Gastroesophageal sphincter (tissue), 4 donors: ENCODE results near the gene STX4. TPM values are rescaled to one million over a fixed set of nuclear protein-coding genes. Genes with fewer than 3 reads are reported as not detected.

ENCODE experiments used
- ATAC-seq: fragments of 150-250 bp; one replicate; pipeline ENCODE4 v1.9.1; 2016; ENCODE audit warnings: mild to moderate bottlenecking, moderate library complexity
- H3K27ac ChIP-seq, 4 donors: fragments of 200-600 bp; sonication (generic) in 3 of 4; 1 replicate in 3 of 4; 2 replicates in 1 of 4; pipeline ENCODE4 v1.5.1; 2016 to 2019
- H3K27me3 ChIP-seq: fragments of 200-600 bp; sonication (generic); one replicate; pipeline ENCODE4 v1.5.1; 2019
- H3K36me3 ChIP-seq, 2 donors: fragments of 200-600 bp; sonication (generic); one replicate each; pipeline ENCODE4 v1.5.1; 2019; ENCODE audit warnings: control low read depth in 1 of 2
- H3K4me1 ChIP-seq, 3 donors: fragments of 200-600 bp; sonication (generic); 1 replicate in 2 of 3; 2 replicates in 1 of 3; pipeline ENCODE4 v1.5.1; 2016 to 2019; ENCODE audit warnings: control low read depth in 2 of 3
- H3K4me3 ChIP-seq, 2 donors: fragments of 200-600 bp; sonication (generic); one replicate each; pipeline ENCODE4 v1.5.1; 2019; ENCODE audit warnings: mild to moderate bottlenecking in 1 of 2, moderate library complexity in 1 of 2
- H3K9me3 ChIP-seq, 3 donors: fragments of 200-600 bp; sonication (generic); one replicate each; pipeline ENCODE4 v1.5.1; 2017 to 2019; ENCODE audit warnings: control low read depth in 2 of 3
- EP300 ChIP-seq: sonication (generic); formaldehyde crosslinking; IDR thresholded peaks from one replicate; pipeline ENCODE4 v1.6.1; 2017; ENCODE audit warnings: antibody characterized with exemption, mild to moderate bottlenecking
- POLR2A ChIP-seq, 2 donors: fragments of 450-650 bp; IDR thresholded peaks; one replicate each; pipeline ENCODE4 v1.6.1; 2017; ENCODE audit warnings: antibody characterized with exemption in 2 of 2, mild to moderate bottlenecking in 2 of 2, moderate library complexity in 1 of 2
- POLR2AphosphoS5 ChIP-seq: sonication (generic); formaldehyde crosslinking; IDR thresholded peaks from one replicate; pipeline ENCODE4 v1.6.1; 2017; ENCODE audit warnings: antibody characterized with exemption
- WGBS, 2 donors: methylation state at CpG; one replicate each; pipeline ENCODE4 v1.1.5; 2018; ENCODE audit warnings: low coverage in 1 of 2; 5-methylcytosine and 5-hydroxymethylcytosine counted together
- total RNA-seq, 4 donors: library from RNA; depleted of rRNA; stranded (reverse); fragments of >200 nt; gene quantifications; one replicate each; pipeline ENCODE4 v1.1.0, GENCODE V29; 2016
- TF ChIP-seq, protein P1 (sequence below), 4 experiments: fragments of 200-600 bp in 2 of 4; fragments of 450-650 bp in 2 of 4; sonication (generic) in 1 of 4; IDR thresholded peaks; one replicate each; pipeline ENCODE4 v1.5.1; 2017 to 2019; ENCODE audit warnings: antibody characterized with exemption in 4 of 4, mild to moderate bottlenecking in 2 of 4, moderate library complexity in 2 of 4

Gene STX4
- total RNA-seq, 4 donors from 2014 or later: 32.2 to 40.6 (median 37.2) TPM

DNA sequence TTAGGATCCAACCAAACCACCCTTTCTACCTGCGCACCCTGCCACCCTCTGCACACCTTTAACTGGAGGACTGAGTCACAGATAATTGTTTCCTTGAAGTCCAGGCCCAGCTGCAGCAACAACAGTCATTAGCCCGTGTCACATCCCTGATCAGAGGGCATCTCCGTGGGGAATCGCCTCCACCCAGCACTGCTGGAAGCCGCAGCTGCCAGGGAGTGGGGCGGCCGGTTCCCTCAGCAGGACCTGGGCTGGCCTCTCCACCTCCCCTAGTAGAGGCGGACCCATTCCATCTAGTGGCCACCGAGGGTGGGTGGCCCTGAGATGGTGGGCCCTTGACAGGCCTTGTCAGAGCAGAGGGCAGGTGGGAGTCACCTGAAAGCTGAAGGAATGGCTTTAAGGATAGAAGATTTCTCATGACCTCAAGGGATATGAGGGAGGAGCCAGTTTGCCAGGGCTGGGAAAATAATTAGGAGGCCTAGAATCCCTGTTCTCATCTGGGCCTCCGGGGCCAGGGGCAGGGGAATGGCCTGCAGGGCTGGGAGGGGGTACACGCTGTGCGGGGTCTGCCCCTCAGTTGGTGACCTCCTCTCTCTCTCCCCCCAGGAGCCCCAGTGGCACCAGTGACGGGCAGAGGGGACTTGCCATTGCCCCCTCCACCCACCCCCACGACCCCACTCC, 49.1 kb downstream of the STX4 start:
- H3K27ac ChIP-seq: no peak overlapping the region
- ATAC-seq: no peak
- TF ChIP-seq EP300: no peak
- TF ChIP-seq, protein P1, sequence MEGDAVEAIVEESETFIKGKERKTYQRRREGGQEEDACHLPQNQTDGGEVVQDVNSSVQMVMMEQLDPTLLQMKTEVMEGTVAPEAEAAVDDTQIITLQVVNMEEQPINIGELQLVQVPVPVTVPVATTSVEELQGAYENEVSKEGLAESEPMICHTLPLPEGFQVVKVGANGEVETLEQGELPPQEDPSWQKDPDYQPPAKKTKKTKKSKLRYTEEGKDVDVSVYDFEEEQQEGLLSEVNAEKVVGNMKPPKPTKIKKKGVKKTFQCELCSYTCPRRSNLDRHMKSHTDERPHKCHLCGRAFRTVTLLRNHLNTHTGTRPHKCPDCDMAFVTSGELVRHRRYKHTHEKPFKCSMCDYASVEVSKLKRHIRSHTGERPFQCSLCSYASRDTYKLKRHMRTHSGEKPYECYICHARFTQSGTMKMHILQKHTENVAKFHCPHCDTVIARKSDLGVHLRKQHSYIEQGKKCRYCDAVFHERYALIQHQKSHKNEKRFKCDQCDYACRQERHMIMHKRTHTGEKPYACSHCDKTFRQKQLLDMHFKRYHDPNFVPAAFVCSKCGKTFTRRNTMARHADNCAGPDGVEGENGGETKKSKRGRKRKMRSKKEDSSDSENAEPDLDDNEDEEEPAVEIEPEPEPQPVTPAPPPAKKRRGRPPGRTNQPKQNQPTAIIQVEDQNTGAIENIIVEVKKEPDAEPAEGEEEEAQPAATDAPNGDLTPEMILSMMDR (IDR thresholded peaks at IDR 0.05): no peak
- no peak for TF ChIP-seq POLR2AphosphoS5
- no peak for TF ChIP-seq POLR2A (IDR thresholded peaks at IDR 0.05)
- peaks cover 0 to 25% (median 3%) of the 10 kb centered on the region in 3 donors for H3K4me1 ChIP-seq
- H3K36me3 ChIP-seq: peaks cover 0 to 100% of the 10 kb centered on the region in 2 donors
- H3K4me3 ChIP-seq: no peak overlapping the region
- H3K9me3 ChIP-seq: no peaks in the 10 kb centered on the region
- WGBS, 2 donors: 20 to 71% methylated on average over 1 to 6 of the region's 14 CpGs
- no peaks in the 10 kb centered on the region for H3K27me3 ChIP-seq

DNA sequence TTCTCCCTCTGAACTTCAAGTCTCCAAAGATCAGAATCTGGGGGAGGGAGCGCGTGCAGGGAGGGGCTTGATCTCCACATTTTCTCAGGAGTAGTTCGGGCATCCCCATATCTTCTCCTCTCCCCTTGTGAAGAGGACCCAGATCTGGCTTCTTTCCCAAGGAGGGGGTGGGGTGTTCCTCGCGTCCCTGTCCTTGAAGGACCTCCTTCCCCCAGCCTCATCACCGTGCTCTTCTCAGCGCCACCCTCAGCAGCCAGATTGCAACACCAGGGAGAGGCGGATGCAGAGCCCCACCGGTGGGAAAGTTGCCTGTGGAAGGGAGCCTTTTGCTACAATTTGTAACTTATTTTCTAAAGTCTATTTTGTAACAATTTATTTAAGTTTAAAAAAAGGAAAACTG, 49.7 kb downstream of the STX4 start:
- H3K27me3 ChIP-seq: no peaks in the 10 kb centered on the region
- 38 to 90% methylated on average over 2 to 7 of the region's 9 CpGs for WGBS, 2 donors
- H3K9me3 ChIP-seq: no peaks in the 10 kb centered on the region
- peaks cover 0 to 25% (median 3%) of the 10 kb centered on the region in 3 donors for H3K4me1 ChIP-seq
- no peak overlapping the region for H3K27ac ChIP-seq
- ATAC-seq: no peak
- TF ChIP-seq POLR2A (IDR thresholded peaks at IDR 0.05) (no peak), EP300 (no peak), POLR2AphosphoS5 (no peak)
- TF ChIP-seq, protein P1 (IDR thresholded peaks at IDR 0.05): no peak
- H3K4me3 ChIP-seq: no peak overlapping the region
- peaks cover 0 to 100% of the 10 kb centered on the region in 2 donors for H3K36me3 ChIP-seq

DNA sequence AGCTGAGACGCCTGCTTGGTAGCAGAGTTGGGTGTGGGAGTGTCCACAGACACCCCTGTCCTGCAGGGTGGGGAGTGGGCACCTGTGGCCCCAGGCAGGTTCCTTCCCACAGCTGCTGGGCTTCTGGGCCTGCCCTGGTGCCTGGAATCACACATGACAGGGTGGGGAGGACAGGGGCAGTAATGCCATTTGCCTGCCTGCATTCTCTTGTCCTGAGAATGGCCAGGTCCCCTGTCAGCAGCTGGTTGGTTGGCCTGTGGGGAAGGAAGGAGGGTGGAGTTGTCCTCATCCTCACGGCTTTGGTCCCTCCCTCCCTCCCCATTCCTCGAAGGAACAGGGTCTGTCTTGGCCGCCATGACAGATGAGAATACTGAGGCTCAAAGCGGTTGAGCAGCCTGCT, 50.2 kb downstream of the STX4 start:
- WGBS, 2 donors: 60% methylated on average over 2 of the region's 5 CpGs; no CpG with 5 or more reads in 1 of the 2 donors
- TF ChIP-seq POLR2AphosphoS5 (no peak), POLR2A (IDR thresholded peaks at IDR 0.05) (no peak), EP300 (no peak)
- TF ChIP-seq, protein P1 (IDR thresholded peaks at IDR 0.05): no peak
- Histone ChIP-seq H3K4me1 (peaks cover 0 to 25% (median 3%) of the 10 kb centered on the region in 3 donors), H3K9me3 (no peaks in the 10 kb centered on the region), H3K27me3 (no peaks in the 10 kb centered on the region), H3K27ac (no peak overlapping the region), H3K4me3 (no peak overlapping the region), H3K36me3 (peaks cover 0 to 100% of the 10 kb centered on the region in 2 donors)
- no peak for ATAC-seq

DNA sequence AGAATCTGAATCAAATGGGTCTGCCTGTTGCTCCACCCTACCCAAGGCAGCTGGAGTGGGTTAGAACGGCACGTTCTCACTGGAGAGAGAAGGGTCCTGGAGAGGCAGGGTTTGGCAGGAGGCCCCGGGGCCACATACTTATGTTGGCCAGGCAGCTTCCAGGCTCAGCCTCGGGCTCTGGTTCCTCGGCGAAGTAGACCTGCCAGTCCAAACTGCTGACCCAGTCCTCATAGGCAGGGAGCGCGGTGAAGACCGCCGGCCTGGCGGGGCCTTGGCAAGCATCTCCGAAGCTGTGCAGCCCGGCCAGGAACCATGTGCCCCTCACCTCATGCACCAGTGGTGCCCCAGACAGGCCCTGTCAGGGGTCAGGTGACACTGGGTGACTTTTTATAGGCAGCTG, 50.6 kb downstream of the STX4 start:
- Histone ChIP-seq H3K9me3 (no peaks in the 10 kb centered on the region), H3K4me1 (peaks cover 0 to 25% (median 3%) of the 10 kb centered on the region in 3 donors), H3K27ac (no peak overlapping the region), H3K27me3 (no peaks in the 10 kb centered on the region), H3K4me3 (no peak overlapping the region), H3K36me3 (peaks cover 0 to 100% of the 10 kb centered on the region in 2 donors)
- TF ChIP-seq POLR2A (IDR thresholded peaks at IDR 0.05) (no peak), POLR2AphosphoS5 (no peak), EP300 (no peak)
- TF ChIP-seq, protein P1 (IDR thresholded peaks at IDR 0.05): no peak
- WGBS, 2 donors: 17% methylated on average over 2 of the region's 13 CpGs; no CpG with 5 or more reads in 1 of the 2 donors
- no peak for ATAC-seq
